Lower leg skin (tissue), 3 donors: ENCODE results near the gene PDLIM5.

ENCODE experiments used
- CTCF ChIP-seq, 3 donors: fragments of 450-650 bp; IDR thresholded peaks; one replicate each; pipeline ENCODE4 v1.5.1; 2016; ENCODE audit warnings: antibody characterized with exemption in 3 of 3, mild to moderate bottlenecking in 3 of 3, moderate library complexity in 2 of 3
- POLR2A ChIP-seq, 2 donors: fragments of 450-650 bp; IDR thresholded peaks; one replicate each; pipeline ENCODE4 v1.6.1; 2016 to 2017; ENCODE audit warnings: antibody characterized with exemption in 2 of 2, mild to moderate bottlenecking in 1 of 2, moderate library complexity in 1 of 2

DNA sequence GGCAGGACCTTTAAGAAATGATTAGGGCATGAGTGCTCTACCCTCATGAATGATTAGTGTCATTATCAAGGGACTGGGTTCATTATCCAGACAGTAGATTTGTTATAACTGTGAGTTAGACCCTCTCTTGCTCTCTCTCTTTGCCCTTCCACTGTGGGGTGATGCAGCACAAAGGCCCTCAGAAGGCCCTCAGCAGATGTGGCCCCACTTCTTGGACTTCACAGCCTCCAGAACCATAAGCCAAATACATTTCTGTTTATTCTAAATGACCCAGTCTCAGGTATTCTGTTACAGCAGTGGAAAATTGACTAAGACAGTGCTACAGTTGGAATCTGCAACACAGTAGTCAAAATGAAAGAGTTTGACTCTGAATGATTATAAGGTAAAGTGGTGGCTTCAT is 17.2 kb upstream of the PDLIM5 start:
- TF ChIP-seq CTCF (IDR thresholded peaks at IDR 0.05) (no peak), POLR2A (IDR thresholded peaks at IDR 0.05) (no peak)
